Measurements from ENCODE around the gene GOLGA6A.
"Not testable (repeated sequence)": the region's sequence is repeated elsewhere in the genome, so short reads cannot be mapped to it uniquely, and the experiment has no call there.

GOLGA6A gene

DNA sequence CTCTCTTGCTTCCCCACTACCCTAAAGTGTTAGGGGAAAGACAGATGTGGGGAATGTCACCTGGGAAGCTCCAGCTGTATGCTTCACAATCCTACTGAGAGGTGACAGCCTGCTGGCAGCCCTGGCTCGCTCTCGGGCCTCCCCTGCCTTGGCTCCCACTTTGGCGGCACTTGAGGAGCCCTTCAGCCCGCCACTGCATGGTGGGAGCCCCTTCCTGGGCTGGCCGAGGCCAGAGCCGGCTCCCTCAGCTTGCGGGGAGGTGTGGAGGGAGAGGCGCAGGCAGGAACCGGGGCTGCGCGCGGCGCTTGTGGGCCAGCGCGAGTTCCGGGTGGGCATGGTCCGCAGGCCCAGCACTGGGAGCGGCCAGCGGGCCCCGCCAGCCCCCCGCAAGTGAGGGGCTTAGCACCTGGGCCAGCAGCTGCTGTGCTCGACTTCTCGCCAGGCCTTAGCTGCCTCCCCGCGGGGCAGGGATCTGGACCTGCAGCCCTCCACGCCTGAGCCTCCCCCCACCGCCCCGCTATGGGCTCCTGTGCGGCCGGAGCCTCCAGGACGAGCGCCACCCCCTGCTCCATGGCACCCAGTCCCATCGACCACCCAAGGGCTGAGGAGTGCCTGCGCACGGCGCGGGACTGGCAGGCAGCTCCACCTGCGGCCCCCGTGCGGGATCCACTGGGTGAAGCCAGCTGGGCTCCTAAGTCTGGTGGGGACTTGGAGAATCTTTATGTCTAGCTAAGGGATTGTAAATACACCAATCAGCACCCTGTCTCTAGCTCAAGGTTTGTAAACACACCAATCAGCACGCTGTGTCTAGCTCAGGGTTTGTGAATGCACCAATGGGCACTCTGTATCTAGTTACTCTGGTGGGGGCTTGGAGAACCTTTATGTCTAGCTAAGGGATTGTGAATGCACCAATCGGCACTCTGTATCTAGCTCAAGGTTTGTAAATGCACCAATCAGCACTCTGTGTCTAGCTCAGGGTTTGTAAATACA is 29.8 kb downstream of the GOLGA6A start:
- DNase-seq = not testable (repeated sequence)

DNA sequence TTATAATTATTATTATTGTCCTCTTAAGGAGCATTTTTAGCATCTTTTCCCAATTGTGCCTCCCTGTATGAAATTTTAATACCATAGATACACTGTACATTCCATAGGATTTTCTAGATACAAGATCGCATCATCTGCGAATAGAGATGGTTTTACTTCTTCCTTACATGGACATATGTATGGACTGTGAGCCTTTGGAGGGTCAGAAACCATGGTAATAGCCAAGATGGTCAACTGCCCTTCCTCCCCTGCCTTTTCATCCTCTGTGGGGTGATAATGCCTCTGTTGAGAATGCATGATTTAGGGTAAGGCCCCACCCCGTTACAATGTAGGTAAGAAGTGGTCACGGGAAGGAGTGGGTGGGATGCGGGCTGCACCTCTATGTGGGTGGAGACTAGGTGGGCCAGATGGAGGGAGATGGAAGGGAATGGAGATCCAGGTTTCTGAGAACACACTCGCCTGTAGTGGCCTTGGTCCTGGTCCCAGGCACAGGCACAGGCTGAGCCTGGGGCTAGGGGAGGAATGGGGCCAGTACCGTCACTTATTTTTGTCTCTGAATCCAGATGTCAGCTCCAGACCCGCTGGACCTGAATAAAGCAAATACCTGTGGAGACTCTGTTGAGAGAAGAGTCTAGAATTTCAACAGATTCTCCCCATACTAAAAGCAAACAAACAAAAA is 31.7 kb downstream of the GOLGA6A start:
- DNase-seq = no peak

DNA sequence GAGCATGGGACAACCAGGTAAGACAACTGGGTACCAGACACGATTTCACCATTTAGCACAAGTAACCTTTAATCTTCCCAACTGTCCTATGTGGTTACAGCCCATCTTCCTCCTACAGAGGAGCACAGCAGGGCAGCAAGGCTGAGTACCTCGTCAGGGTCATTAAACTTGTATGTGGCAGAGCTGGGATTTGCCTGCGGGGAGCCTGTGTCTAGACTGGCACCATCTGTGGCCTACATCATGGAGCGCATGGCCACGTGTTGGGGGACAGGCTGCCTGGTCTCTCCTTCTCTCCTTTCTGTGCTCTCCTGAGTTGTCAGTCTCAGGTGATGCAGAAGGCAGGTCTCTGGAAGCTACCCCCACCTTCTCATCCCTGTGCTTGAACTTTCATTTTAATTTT is 32.2 kb downstream of the GOLGA6A start:
- no peak for DNase-seq

- DNase-seq = no peak
Observed at GRCh38 chr15:74046275-74046674, 36.1 kb downstream of the GOLGA6A start.

- DNase-seq = no peak
Observed at GRCh38 chr15:74045636-74046274, 36.6 kb downstream of the GOLGA6A start.

DNA sequence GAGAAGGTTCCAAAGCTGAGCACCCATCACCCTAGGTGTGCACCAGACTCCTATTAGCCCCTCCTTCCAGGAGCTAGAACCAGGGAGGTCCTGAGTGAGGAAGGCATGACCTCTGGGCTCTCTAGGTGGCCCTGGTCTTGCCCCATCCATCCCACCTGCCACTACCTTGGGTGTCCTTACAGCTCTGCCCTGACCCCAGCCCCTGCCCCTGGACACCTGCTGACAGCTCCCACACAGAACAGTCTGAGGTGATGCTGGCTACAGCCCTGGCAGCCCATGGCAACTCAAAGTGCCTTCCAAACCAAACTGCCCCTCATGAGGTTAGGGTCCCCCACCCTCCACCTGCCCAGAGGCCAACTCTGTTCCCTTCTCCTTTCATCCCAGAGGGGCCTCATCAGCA is 37.2 kb downstream of the GOLGA6A start:
- DNase-seq = no peak

DNA sequence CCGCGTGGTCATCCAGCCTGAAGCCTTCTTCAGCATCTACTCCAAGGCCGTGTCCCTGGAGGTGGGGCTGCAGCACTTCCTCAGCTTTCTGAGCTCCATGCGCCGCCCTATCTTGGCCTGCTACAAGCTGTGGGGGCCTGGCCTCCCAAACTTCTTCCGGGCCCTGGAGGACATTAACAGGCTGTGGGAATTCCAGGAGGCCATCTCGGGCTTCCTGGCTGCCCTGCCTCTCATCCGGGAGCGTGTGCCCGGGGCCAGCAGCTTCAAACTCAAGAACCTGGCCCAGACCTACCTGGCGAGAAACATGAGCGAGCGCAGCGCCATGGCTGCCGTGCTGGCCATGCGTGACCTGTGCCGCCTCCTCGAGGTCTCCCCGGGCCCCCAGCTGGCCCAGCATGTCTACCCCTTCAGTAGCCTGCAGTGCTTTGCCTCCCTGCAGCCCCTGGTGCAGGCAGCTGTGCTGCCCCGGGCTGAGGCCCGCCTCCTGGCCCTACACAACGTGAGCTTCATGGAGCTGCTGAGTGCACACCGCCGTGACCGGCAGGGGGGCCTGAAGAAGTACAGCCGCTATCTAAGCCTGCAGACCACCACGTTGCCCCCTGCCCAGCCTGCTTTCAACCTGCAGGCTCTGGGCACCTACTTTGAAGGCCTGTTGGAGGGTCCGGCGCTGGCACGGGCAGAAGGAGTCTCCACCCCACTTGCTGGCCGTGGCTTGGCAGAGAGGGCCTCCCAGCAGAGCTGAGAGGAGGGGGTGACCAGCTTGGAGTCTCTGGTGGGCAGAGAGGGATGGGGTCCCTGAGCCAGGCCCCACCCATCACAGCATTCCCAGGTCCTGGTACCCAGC is 37.9 kb downstream of the GOLGA6A start:
- no peak for DNase-seq

DNA sequence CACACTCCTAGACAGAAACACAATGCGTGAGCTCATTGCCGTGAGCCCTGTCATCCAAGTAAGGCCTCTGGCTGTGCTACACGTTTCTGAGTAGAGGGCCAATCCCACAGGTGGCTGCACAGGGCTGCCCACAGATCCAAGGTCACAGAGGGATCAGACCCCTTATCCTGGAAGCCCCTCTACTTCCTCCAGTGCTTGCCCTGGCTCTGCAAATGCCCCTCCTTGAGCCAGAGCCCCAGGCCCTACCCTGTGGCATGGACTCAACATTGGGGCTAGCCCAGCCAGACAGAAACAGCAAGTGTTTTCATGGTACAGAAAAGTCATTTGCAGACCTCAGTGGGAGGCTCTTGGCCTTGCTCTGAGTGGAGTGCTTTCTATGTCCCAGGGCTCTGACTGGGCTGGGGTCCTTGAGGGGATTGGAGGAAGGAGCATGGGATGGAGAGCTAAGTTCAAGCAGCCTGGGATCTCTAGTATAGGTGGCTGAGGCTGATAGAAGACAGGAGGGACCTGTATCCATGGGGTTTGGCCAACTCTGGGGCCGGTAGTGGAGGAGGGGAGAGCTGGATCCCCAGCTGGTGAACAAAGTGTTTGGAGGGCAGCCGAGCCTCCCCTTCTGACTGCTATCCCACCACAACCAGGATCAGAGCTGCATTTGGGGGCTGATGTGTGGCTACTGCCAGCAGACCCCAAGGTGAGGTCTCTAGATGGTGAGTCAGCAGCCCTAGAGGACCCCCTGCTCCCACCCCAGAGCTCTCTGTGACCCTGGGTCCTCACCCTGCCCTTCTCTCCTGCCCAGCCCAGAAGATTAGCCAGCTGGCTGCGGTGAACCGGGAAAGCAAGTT is 38.7 kb downstream of the GOLGA6A start:
- no peak for DNase-seq

DNA sequence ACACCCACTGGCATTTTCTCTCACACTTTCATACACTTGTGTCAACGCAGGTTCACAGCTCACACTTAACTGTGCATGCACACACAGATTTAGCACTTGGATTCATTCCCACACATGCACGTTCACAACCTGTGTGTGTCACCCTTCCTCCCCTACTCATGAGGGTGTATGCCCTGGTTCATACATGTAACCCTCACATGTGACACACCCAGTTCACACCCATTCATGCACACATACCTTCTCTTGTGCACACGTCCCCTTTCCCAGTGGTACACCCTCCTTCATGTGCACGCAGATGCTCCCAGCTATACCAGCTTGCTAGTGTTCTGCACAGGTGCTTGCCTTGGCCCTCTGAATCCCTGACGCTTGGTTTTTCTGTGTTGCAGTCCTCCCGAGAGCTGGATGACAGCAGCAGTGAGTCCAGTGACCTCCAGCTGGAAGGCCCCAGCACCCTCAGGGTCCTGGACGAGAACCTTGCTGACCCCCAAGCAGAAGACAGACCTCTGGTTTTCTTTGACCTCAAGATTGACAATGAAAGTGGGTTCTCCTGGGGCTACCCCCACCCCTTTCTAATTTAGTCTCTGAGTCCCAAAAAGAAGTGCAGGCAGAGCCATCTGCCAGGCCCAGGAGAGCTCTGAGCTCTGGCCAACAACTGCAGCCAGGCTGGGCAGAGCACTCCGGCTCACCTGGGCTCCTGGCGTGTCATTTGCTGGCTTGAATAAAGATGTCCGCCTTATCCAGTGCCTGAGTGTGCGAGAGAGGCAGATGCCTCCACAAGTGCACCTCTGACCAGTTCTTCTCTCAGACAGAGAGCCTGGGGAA is 39.5 kb downstream of the GOLGA6A start:
- no peak for DNase-seq

GRCh38 chr15:74041777-74042435 is 40.4 kb downstream of the GOLGA6A start:
- no peak for DNase-seq

DNA sequence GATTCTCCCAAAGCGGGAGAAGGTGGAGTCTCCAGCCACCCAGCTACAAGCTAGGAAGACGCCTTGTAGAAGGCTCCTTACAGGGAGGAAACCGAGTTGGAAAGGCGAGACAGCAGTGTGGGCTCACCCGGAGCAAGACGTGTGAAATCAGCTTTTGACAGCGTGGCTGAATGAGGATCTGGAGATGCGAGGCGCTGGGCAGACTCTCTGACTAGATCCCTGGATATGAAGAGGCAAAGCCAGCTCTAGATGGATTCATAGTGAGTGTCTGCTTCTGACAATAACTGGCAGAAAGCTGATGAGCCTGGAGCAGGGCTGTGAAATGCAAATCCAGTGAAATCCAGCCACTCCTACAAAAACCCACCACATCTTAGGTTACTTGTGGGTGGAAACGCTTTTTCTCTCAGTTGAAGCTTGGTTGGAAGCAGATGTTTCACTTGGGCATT is 41.0 kb downstream of the GOLGA6A start:
- no peak for DNase-seq

DNA sequence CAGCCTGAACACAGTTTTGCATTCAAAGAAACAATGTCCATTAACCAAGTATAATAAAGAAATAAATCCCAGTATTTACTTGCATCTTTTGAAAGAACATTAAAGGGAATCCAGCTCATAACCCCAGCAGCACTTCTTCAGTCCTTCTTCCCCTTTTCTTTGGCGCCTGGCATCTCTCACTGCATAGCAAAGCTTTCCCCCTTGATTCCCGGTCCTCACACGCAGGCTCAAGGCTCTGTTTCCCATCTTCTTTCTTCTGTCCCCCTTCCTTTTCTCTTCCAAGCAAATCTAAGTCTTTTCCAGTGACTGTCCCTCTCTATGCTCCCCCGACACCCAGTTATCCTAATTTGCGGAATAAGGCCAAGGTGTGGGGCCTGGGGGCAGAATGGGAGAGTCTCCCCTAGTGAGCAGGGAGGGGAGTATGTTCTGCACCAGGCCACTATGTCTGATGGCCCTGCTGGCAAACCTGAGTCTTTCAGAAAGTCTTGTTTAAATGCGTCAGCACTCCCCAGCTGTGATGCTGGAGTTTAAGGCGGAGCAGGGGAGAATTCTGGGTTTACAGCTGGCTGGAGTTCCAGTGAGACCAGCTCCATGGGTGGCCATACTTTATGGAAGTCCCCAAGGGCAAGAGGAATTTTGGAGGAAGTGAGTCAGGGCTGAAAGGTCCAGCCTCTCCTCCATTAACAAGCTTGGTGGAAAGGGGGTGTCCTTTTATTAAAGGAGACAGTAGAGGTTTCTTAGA is 42.1 kb downstream of the GOLGA6A start:
- DNase-seq = no peak

DNA sequence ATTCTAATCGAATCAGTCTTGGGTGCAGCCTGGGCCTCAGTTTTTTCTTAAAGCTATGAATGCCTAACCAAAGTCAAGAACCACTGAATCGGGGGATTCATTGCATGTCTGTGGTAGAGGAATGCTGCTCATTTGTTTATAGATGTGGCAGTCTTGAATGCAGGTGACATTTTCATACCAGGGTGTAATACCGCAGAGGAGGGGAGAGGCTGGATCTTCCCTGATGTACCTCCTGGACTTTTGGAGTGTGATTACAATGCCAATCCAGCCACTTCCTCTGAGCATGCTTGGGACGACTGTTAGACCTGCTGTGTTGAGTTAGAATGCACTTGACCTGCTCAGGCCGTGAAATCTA is 42.7 kb downstream of the GOLGA6A start:
- DNase-seq = no peak

- no peak for DNase-seq
Observed at GRCh38 chr15:74038707-74039655, 43.4 kb downstream of the GOLGA6A start.

GRCh38 chr15:74037171-74038117 is 44.9 kb downstream of the GOLGA6A start:
- no peak for DNase-seq

GRCh38 chr15:74036271-74037170 is 45.8 kb downstream of the GOLGA6A start:
- no peak for DNase-seq

Measured in CD4-positive, alpha-beta T cell treated with Interleukin-4 for 1 hour (primary cell).